Stimulated activated memory B cell treated with anti-CD40 and anti-IgM and Interleukin-4, amounts not matched to agents 10 μg/mL and 1 μg/mL and 100 μg/mL, for 72 hours (primary cell): ENCODE results near the gene ZFP90.

Experiments
- ATAC-seq: fragments of 150-1000 bp; cut with Tn5 transposase; 2 replicates; pipeline ENCODE4 v1.10.0; 2021
- H3K27ac Mint-ChIP-seq: one replicate; pipeline ENCODE4 v1.8.0; 2022; ENCODE audit warnings: mild to moderate bottlenecking, mixed read lengths
- H3K27me3 Mint-ChIP-seq: one replicate; pipeline ENCODE4 v1.8.0; 2022; ENCODE audit warnings: mixed read lengths
- H3K36me3 Mint-ChIP-seq: one replicate; pipeline ENCODE4 v1.8.0; 2022; ENCODE audit warnings: mixed read lengths
- H3K4me1 Mint-ChIP-seq: one replicate; pipeline ENCODE4 v1.8.0; 2022; ENCODE audit warnings: mixed read lengths
- H3K4me3 Mint-ChIP-seq: one replicate; pipeline ENCODE4 v1.8.0; 2022; ENCODE audit warnings: mild to moderate bottlenecking, moderate library complexity, mixed read lengths
- H3K9me3 Mint-ChIP-seq: one replicate; pipeline ENCODE4 v1.8.0; 2022; ENCODE audit warnings: mixed read lengths

Gene ZFP90

GRCh38 chr16:68508641-68509240 is 30.4 kb upstream of the ZFP90 start:
- H3K4me3 Mint-ChIP-seq: no peak overlapping the region
- no peak for ATAC-seq
- no peak overlapping the region for H3K27ac Mint-ChIP-seq
- H3K27me3 Mint-ChIP-seq: peaks cover 21% of the 10 kb centered on the region
- no peaks in the 10 kb centered on the region for H3K9me3 Mint-ChIP-seq
- peaks cover 8% of the 10 kb centered on the region for H3K4me1 Mint-ChIP-seq
- no peaks in the 10 kb centered on the region for H3K36me3 Mint-ChIP-seq

- no peak overlapping the region for H3K4me3 Mint-ChIP-seq
- peaks cover 21% of the 10 kb centered on the region for H3K27me3 Mint-ChIP-seq
- no peak for ATAC-seq
Observed at GRCh38 chr16:68509381-68509780, 29.7 kb upstream of the ZFP90 start.

GRCh38 chr16:68510775-68511174 is 28.3 kb upstream of the ZFP90 start:
- no peak for ATAC-seq
- Mint-ChIP-seq H3K36me3 (no peaks in the 10 kb centered on the region), H3K4me3 (no peak overlapping the region), H3K27ac (no peak overlapping the region), H3K9me3 (no peaks in the 10 kb centered on the region), H3K27me3 (peaks cover 21% of the 10 kb centered on the region), H3K4me1 (peaks cover 8% of the 10 kb centered on the region)

More at GRCh38 chr16:68509381-68509780, 29.7 kb upstream of the ZFP90 start:
- Mint-ChIP-seq H3K36me3 (no peaks in the 10 kb centered on the region), H3K4me1 (peaks cover 8% of the 10 kb centered on the region), H3K9me3 (no peaks in the 10 kb centered on the region), H3K27ac (no peak overlapping the region)

- no peak for ATAC-seq
- Mint-ChIP-seq H3K4me1 (peaks cover 9% of the 10 kb centered on the region), H3K27me3 (peaks cover 21% of the 10 kb centered on the region), H3K9me3 (no peaks in the 10 kb centered on the region), H3K27ac (no peak overlapping the region), H3K36me3 (no peaks in the 10 kb centered on the region), H3K4me3 (no peak overlapping the region)
Observed at GRCh38 chr16:68512183-68512582, 26.9 kb upstream of the ZFP90 start.

- no peaks in the 10 kb centered on the region for H3K36me3 Mint-ChIP-seq
- ATAC-seq: no peak
- no peak overlapping the region for H3K27ac Mint-ChIP-seq
- peaks cover 14% of the 10 kb centered on the region for H3K4me1 Mint-ChIP-seq
- H3K27me3 Mint-ChIP-seq: peaks cover 21% of the 10 kb centered on the region
- no peak overlapping the region for H3K4me3 Mint-ChIP-seq
- no peaks in the 10 kb centered on the region for H3K9me3 Mint-ChIP-seq
Observed at GRCh38 chr16:68512742-68513141, 26.3 kb upstream of the ZFP90 start.

- no peak overlapping the region for H3K4me3 Mint-ChIP-seq
- no peak for ATAC-seq
- H3K27me3 Mint-ChIP-seq: peaks cover 7% of the 10 kb centered on the region
- no peak overlapping the region for H3K27ac Mint-ChIP-seq
- H3K36me3 Mint-ChIP-seq: no peaks in the 10 kb centered on the region
- H3K4me1 Mint-ChIP-seq: peaks cover 18% of the 10 kb centered on the region
- no peaks in the 10 kb centered on the region for H3K9me3 Mint-ChIP-seq
Observed at GRCh38 chr16:68514511-68514910, 24.6 kb upstream of the ZFP90 start.

- H3K4me3 Mint-ChIP-seq: no peak overlapping the region
- no peaks in the 10 kb centered on the region for H3K36me3 Mint-ChIP-seq
- H3K9me3 Mint-ChIP-seq: no peaks in the 10 kb centered on the region
- H3K27me3 Mint-ChIP-seq: no peaks in the 10 kb centered on the region
- peaks cover 21% of the 10 kb centered on the region for H3K4me1 Mint-ChIP-seq
- ATAC-seq: peak; percentile 26
- no peak overlapping the region for H3K27ac Mint-ChIP-seq
Observed at GRCh38 chr16:68517606-68518166, 21.4 kb upstream of the ZFP90 start.

GRCh38 chr16:68519225-68519745 is 19.8 kb upstream of the ZFP90 start:
- Mint-ChIP-seq H3K27ac (no peak overlapping the region), H3K27me3 (no peaks in the 10 kb centered on the region), H3K9me3 (no peaks in the 10 kb centered on the region), H3K36me3 (no peaks in the 10 kb centered on the region), H3K4me3 (no peak overlapping the region), H3K4me1 (peaks cover 21% of the 10 kb centered on the region)
- ATAC-seq: no peak

GRCh38 chr16:68520649-68521086 is 18.4 kb upstream of the ZFP90 start:
- H3K27me3 Mint-ChIP-seq: no peaks in the 10 kb centered on the region
- H3K36me3 Mint-ChIP-seq: no peaks in the 10 kb centered on the region
- H3K27ac Mint-ChIP-seq: no peak overlapping the region
- H3K4me1 Mint-ChIP-seq: peaks cover 21% of the 10 kb centered on the region
- ATAC-seq: peak; percentile 93
- no peaks in the 10 kb centered on the region for H3K9me3 Mint-ChIP-seq
- H3K4me3 Mint-ChIP-seq: peak overlapping the region; percentile 52

- no peak overlapping the region for H3K4me3 Mint-ChIP-seq
- no peaks in the 10 kb centered on the region for H3K36me3 Mint-ChIP-seq
- no peak overlapping the region for H3K27ac Mint-ChIP-seq
- no peak for ATAC-seq
- H3K9me3 Mint-ChIP-seq: no peaks in the 10 kb centered on the region
- H3K4me1 Mint-ChIP-seq: peaks cover 20% of the 10 kb centered on the region
- no peaks in the 10 kb centered on the region for H3K27me3 Mint-ChIP-seq
Observed at GRCh38 chr16:68524069-68524820, 14.8 kb upstream of the ZFP90 start.

- H3K36me3 Mint-ChIP-seq: no peaks in the 10 kb centered on the region
- H3K4me1 Mint-ChIP-seq: peaks cover 26% of the 10 kb centered on the region
- no peak for ATAC-seq
- peak overlapping the region; percentile 23 for H3K27ac Mint-ChIP-seq
- no peaks in the 10 kb centered on the region for H3K9me3 Mint-ChIP-seq
- no peaks in the 10 kb centered on the region for H3K27me3 Mint-ChIP-seq
- H3K4me3 Mint-ChIP-seq: peak overlapping the region; percentile 47
Observed at GRCh38 chr16:68526143-68526781, 12.8 kb upstream of the ZFP90 start.

GRCh38 chr16:68526782-68527145 is 12.3 kb upstream of the ZFP90 start:
- Mint-ChIP-seq H3K27ac (no peak overlapping the region), H3K36me3 (no peaks in the 10 kb centered on the region), H3K9me3 (no peaks in the 10 kb centered on the region), H3K4me1 (peaks cover 26% of the 10 kb centered on the region), H3K27me3 (no peaks in the 10 kb centered on the region), H3K4me3 (no peak overlapping the region)
- no peak for ATAC-seq

- no peaks in the 10 kb centered on the region for H3K27me3 Mint-ChIP-seq
- peaks cover 26% of the 10 kb centered on the region for H3K4me1 Mint-ChIP-seq
- H3K4me3 Mint-ChIP-seq: no peak overlapping the region
- no peak for ATAC-seq
- H3K27ac Mint-ChIP-seq: no peak overlapping the region
- H3K36me3 Mint-ChIP-seq: no peaks in the 10 kb centered on the region
- peaks cover 2% of the 10 kb centered on the region for H3K9me3 Mint-ChIP-seq
Observed at GRCh38 chr16:68528233-68528632, 10.9 kb upstream of the ZFP90 start.

GRCh38 chr16:68528686-68529379 is 10.3 kb upstream of the ZFP90 start:
- H3K4me1 Mint-ChIP-seq: peaks cover 26% of the 10 kb centered on the region
- peak overlapping the region; percentile 65 for H3K4me3 Mint-ChIP-seq
- H3K36me3 Mint-ChIP-seq: peaks cover 6% of the 10 kb centered on the region
- no peak overlapping the region for H3K27ac Mint-ChIP-seq
- peaks cover 7% of the 10 kb centered on the region for H3K9me3 Mint-ChIP-seq
- ATAC-seq: peak; percentile 91
- no peaks in the 10 kb centered on the region for H3K27me3 Mint-ChIP-seq

- Mint-ChIP-seq H3K36me3 (peaks cover 10% of the 10 kb centered on the region), H3K4me1 (peaks cover 26% of the 10 kb centered on the region), H3K27me3 (no peaks in the 10 kb centered on the region), H3K9me3 (peaks cover 9% of the 10 kb centered on the region), H3K27ac (peak overlapping the region; percentile 76), H3K4me3 (peak overlapping the region; percentile 88)
- ATAC-seq: peak; percentile 49
Observed at GRCh38 chr16:68529608-68529930, 9.5 kb upstream of the ZFP90 start.
